HG03575 (cell line): ENCODE data around the gene ARGLU1.

ENCODE experiments used
- ATAC-seq: cut with Tn5 transposase; IDR thresholded peaks from one replicate; pipeline ENCODE4 v1.9.1; 2021; ENCODE audit not compliant: unreplicated experiment, insufficient number of reproducible peaks, low FRiP score; ENCODE audit errors: extremely low read depth

The ARGLU1 gene

GRCh38 chr13:106555631-106556328, 12.2 kb downstream of the ARGLU1 start:
- ATAC-seq = no peak

DNA sequence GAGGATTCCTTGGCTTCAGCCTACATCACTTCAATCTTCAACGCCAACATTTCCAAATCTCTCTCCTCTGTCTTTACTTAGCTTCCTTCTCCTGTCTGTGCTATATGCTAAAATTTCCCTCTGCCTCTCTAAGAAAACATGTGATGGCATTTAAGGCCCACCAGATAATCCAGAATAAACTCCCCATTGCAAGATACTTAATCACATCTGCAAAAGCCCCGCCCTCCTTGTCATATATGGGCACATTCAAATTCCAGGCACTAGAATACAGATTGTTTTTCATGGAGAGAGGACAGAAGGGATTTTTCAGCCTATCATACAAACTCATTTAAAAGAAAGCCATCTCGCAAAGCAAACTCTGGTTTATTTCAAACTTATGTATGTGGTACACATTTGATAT, 16.2 kb downstream of the ARGLU1 start:
- ATAC-seq = no peak

- no peak for ATAC-seq
Measured at GRCh38 chr13:106551350-106551749, 16.6 kb downstream of the ARGLU1 start.

DNA sequence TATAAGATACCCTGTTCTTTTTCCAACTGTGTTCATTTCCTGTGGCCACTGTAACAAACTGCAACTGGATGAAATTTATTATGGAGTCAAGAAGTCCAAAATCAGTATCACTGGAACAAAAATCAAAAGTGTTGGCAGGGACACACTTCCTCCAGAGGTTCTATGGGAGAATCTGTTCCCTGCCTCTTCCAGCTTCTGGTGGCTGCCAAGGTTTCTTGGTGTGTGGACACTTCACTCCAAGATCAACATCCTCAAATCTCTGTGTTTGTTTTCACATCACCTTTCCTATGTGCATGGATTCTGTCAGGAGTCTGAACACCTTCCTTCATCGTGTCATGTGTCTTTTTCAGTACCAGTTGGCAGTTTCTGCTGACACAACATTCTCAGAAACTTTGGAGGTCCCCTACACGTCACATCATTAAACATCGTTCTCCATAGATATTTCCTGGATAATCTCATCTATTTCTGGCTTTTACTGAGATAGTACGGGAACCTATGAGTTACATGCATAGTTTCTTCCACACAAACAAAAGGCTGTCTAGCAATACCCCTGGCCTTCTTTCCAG, 17.3 kb downstream of the ARGLU1 start:
- ATAC-seq = no peak

- no peak for ATAC-seq
Measured at GRCh38 chr13:106548064-106548696, 19.8 kb downstream of the ARGLU1 start.

DNA sequence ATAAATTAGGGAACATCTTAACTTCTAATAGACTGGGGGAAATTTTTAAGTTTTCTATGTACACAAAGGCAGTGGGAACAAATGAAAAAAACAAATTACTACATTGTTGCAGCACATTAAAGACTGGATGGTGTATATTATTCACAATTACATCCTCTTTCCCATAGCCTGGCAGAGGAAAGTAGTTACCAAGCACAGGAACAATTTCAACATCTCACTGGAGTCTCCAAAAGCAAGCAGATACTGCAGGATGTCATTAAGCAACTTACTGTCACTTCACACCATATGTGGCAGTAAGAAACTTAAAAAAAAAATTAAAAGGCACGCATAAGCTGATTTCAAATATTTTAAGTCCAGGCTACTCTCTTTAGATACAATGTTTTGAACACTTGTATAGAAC, 26.1 kb downstream of the ARGLU1 start:
- no peak for ATAC-seq

DNA sequence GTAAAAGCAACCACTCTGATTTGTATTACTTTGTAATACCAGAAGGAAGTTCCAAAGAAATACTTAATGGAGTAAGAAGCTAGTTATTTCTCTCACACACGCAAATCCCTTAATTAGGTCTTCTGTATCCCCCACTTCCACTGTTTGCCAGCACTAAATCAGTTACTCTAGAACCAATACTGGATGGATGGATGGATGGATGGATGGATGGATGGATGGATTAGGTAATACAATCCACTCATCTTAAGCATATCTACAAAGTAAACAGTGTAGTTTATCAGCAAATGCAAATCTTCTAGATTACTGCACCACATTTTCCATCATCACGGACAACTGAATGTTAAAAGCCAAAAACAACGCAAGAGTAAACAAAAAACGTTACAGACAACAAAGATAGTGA, 27.3 kb downstream of the ARGLU1 start:
- no peak for ATAC-seq

- ATAC-seq = no peak
Measured at GRCh38 chr13:106537521-106537920, 30.4 kb downstream of the ARGLU1 start.

DNA sequence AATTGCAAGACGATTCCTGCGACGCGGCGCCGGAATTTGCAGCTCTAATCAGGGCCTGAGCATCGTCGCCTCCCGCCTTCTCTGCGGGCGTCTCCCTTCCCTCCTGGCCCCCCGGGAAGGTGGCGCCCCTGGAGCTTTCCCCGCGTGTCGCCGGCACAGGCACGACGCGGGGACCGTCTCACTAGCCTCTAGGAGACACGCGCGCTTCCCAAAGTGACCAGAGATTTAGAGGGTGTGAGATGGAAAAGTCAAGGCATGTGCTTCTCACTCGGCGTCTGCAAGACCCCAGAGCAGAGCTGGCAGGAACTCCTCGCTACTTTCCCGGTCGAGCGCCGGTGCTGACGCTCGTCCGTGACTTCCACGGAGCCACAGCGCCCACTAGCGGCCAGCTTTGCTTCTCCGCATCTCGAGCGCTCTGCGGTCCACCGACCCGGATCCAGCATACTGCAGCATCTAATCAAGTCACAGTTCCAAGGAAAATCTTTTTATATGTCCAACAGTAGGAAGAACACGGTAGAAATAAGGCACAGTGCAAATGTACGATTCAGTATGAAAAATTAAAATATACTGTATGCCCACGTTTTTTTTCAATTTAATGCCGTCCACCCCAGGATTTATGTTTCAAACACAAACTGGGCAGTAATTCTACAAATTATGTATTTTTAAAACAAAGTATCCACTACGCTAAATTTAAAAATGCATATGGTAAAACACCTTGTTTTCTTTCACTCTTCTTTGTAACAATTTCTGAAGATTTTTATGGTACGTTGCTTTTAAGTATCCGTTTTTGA, 31.5 kb downstream of the ARGLU1 start:
- no peak for ATAC-seq

- ATAC-seq = peak; percentile 67
Measured at GRCh38 chr13:106535552-106536243, 32.2 kb downstream of the ARGLU1 start, which contains the start of gene EFNB2. TSS of gene EFNB2 (minus strand) at chr13:106535662. CDS start at chr13:106534964, 698 bp downstream.

GRCh38 chr13:106534639-106535551, 33.0 kb downstream of the ARGLU1 start:
- peak; percentile 4 for ATAC-seq

- ATAC-seq = no peak
Measured at GRCh38 chr13:106533943-106534638, 33.8 kb downstream of the ARGLU1 start.

DNA sequence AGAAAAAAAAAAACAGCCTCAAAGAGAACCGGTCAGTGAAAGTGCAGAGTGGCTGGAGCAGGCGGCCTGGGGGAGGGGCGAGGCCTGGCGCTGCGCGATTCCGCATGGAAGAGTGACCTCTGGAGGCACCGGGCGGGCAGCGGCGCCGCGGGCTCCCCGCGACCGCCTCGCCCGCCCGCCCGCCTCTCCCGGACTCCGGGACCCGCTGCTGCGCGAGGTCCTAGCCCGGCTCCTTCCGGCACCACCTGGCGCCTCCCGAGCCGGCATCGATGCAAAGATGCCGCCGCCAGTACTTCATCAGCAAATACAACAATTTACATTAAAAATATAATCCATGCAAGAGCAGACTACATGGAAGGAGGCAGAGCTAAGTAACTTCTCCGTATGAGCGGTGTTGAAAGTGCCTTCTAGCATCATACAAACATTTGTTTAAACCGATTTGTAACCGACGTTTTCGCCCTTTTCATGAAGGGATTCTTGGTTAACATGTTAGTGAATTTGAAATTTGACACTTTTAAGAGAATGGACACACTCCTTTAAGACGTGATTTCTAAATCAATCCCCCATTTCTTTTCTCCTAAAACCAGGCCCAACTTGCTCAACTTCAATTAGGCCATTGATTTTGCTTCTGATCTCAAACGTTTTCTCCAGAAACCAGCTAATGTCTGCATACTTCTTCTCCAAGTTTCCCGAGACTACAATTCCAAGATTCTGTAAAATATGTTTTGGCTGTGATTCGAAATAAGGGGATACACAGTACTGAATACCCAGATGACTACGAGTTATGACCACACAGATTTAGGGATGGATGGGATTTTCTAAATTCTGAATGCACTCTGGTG, 34.6 kb downstream of the ARGLU1 start:
- no peak for ATAC-seq

DNA sequence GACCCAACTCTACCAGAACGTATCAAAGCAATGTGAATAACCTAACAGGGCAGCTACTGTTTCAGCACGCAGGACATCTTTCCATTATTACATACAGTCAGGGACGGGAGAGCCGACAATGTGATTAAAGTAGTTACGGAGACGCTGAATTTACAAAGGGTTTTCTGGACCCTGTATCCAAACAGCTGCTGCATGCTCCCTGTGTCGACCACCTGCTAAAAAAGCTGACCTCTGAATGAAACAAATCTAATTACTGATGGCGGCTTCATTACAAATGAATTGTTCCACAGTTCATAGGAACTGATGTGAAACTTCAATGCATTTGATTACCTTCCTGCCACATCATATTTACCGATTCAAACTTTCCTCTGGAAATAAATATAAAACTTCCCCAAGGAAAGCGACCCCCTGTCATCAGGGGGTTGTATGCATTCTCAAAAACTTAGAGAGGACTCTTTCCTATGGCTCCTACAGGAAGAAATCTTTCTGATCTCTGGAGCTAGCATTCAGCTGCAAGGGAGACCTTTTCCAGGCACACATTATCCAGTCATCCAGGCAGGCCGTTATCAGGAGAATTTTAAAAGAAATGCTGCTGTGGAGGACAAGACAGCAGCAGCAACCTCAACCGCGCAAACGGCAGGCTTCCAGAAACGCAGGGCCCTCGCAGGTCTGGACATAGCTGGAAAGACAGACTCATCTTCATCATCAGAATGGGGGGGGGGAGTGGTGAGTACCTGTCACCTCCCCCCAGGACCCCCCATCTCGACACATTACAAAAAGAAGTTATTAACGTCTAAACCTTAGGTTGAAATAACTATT, 35.6 kb downstream of the ARGLU1 start:
- ATAC-seq = no peak

DNA sequence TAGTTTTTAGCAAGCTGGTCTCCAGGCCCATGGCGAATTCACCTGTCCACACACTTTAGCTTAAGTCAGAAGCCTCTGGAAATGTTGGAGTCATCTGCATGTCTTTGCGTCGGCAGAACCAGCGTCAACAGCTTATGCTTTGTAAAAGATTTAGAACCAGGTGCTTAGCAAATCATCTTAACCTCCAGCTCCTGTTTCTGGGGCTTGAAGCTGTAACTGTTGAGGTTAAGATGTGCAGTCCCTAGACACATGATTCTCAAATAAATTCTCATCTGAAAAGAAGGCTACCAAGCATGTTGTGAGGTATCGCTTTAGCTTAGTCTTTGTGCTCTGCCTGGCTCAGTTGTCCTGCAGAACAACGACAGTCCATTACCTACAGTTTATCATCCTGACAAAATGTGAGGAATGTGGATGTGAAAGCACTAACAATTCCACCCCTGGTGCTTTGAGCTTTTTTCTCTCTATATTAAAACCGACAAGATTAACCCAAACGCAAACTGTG, 36.9 kb downstream of the ARGLU1 start:
- no peak for ATAC-seq
